ENCODE results near the gene MUC7. TPM values are rescaled to one million over a fixed set of nuclear protein-coding genes. Genes with fewer than 3 reads are reported as not detected.

The MUC7 gene
- total RNA-seq (2016; rRNA removed; fragmentation: Illumina TruSeq; extraction: Trizol) (not detected in 2 replicates), polyA plus RNA-seq (2011; rRNA removed) (0.03 and 0.14 TPM in 2 replicates), polyA minus RNA-seq (2011; rRNA and poly(A)+ RNA removed; ENCODE audit: low replicate concordance) (not detected in 2 replicates), Bru-seq, nascent RNA (percentile 7 among the genes with signal in this experiment), BruChase-seq, experiment 1, labeled RNA remaining after a 6-hour chase (not detected), BruChase-seq, experiment 2, labeled RNA remaining after a 2-hour chase (percentile 6 among the genes with signal in this experiment)
- total RNA-seq (2016; cell fraction: cytosol; rRNA removed; fragmentation: Illumina TruSeq; extraction: Trizol; ENCODE audit: low read depth) = not detected in 2 replicates
- not detected in 2 replicates for total RNA-seq (2016; cell fraction: insoluble cytoplasmic fraction; rRNA removed; fragmentation: Illumina TruSeq; extraction: Trizol)
- total RNA-seq (2016; cell fraction: membrane; rRNA removed; fragmentation: Illumina TruSeq; extraction: Trizol) = not detected in 2 replicates
- total RNA-seq (2016; cell fraction: nucleus; rRNA removed; fragmentation: Illumina TruSeq; extraction: Trizol) = not detected in 2 replicates
- polyA plus RNA-seq (2011; cell fraction: cytosol; rRNA removed) = not detected in 2 replicates
- not detected in 2 replicates for polyA plus RNA-seq (2011; cell fraction: nucleus; rRNA removed)
- not detected in 2 replicates for polyA plus RNA-seq (2012)
- not detected in 2 replicates for polyA plus RNA-seq (2016; cell fraction: cytosol; fragmentation: Illumina TruSeq; extraction: Trizol; ENCODE audit: low read depth)
- not detected in 2 replicates for polyA plus RNA-seq (2016; cell fraction: insoluble cytoplasmic fraction; fragmentation: Illumina TruSeq; extraction: Trizol; ENCODE audit: low read depth)
- polyA plus RNA-seq (2016; cell fraction: membrane; fragmentation: Illumina TruSeq; extraction: Trizol; ENCODE audit: low read depth) = not detected in 2 replicates
- polyA plus RNA-seq (2016; cell fraction: nucleus; fragmentation: Illumina TruSeq; extraction: Trizol; ENCODE audit: insufficient read depth, low read depth) = not detected in 2 replicates
- not detected in 2 replicates for polyA minus RNA-seq (2011; cell fraction: cytosol; rRNA and poly(A)+ RNA removed)
- polyA minus RNA-seq (2011; cell fraction: nucleus; rRNA and poly(A)+ RNA removed) = not detected in 2 replicates
- long read RNA-seq, experiment 1 = 0 reads
- long read RNA-seq, experiment 2 = 0 reads

GRCh38 chr4:70471897-70472296 lies at the start of gene MUC7:
Gene MUC7, plus strand, starts transcription at chr4:70472197. Its CDS starts 1,825 bp downstream, at chr4:70474022.
- no peak for FAIRE-seq
- 41% methylated on average over 4 of the region's 4 CpGs for WGBS (ENCODE audit: low lambda C conversion rate)
- Histone ChIP-seq H3K79me2 (ENCODE audit: insufficient read depth, low read length) (no peaks in the 10 kb centered on the region), H3K4me3 (replicated peaks in 1 of 3; ENCODE audit: insufficient read depth in 1 of 3, low read depth in 2 of 3, low read length in 3 of 3) (no peak within 1 kb of the TSS), H3K27me3 (ENCODE audit: control insufficient read depth in 1 of 2, insufficient read depth in 2 of 2, low read length in 2 of 2) (no peaks in the 10 kb centered on the region), H3K27ac (ENCODE audit: extremely low read length, insufficient read depth, low read length) (no peak within 1 kb of the TSS), H3K9me3 (ENCODE audit: low read length) (no peaks in the 10 kb centered on the region), H3K9ac (ENCODE audit: insufficient read depth, low read depth, low read length) (no peak within 1 kb of the TSS), H3K4me1 (ENCODE audit: insufficient read depth, low read length) (no peaks in the 10 kb centered on the region), H2AFZ (ENCODE audit: low read length) (no peak within 1 kb of the TSS), H3K36me3 (replicated peaks in 1 of 2; ENCODE audit: control insufficient read depth in 1 of 2, insufficient read depth in 2 of 2, low read length in 2 of 2) (no peaks in the 10 kb centered on the region), H3K4me2 (ENCODE audit: low read depth, low read length) (no peak within 1 kb of the TSS), H4K20me1 (ENCODE audit: insufficient read depth, low read length) (no peaks in the 10 kb centered on the region)
- DNase-seq (ENCODE audit: low spot score) = no peak
- intact Hi-C loops (cut with micrococcal nuclease; ENCODE audit: unreplicated experiment) (no loop called here), in situ Hi-C loops (cut with HindIII; ENCODE audit: extremely low pct_ligation_motif_present, low pct_unique_long_range_greater_than_20kb) (no loop called here)
- BruUV-seq (replicated peaks) = no TSS peak
- ATAC-seq = no peak
- ChIA-PET CTCF (ENCODE audit: low intra/inter-chr PET ratio, low total read pairs) (no interaction called here), POLR2A (no interaction called here)
- TF ChIP-seq ZNF562 (CRISPR knock-in tag; IDR thresholded peaks at IDR 0.05; ENCODE audit: borderline replicate concordance) (no peak), GMEB2 (CRISPR knock-in tag; IDR thresholded peaks at IDR 0.05; ENCODE audit: low read depth) (no peak), GMEB1 (CRISPR knock-in tag; IDR thresholded peaks at IDR 0.05; ENCODE audit: borderline replicate concordance) (no peak), ZNF800 (CRISPR knock-in tag; IDR thresholded peaks at IDR 0.05) (no peak), TEAD3 (CRISPR knock-in tag; optimal IDR thresholded peaks at IDR 0.05; ENCODE audit: borderline replicate concordance) (no peak), FLYWCH1 (CRISPR knock-in tag; IDR thresholded peaks at IDR 0.05) (no peak), ZSCAN5A (CRISPR knock-in tag; IDR thresholded peaks at IDR 0.05; ENCODE audit: borderline replicate concordance) (no peak), RXRB (CRISPR knock-in tag; IDR thresholded peaks at IDR 0.05; ENCODE audit: borderline replicate concordance) (no peak)
- TF ChIP-seq, protein P1, sequence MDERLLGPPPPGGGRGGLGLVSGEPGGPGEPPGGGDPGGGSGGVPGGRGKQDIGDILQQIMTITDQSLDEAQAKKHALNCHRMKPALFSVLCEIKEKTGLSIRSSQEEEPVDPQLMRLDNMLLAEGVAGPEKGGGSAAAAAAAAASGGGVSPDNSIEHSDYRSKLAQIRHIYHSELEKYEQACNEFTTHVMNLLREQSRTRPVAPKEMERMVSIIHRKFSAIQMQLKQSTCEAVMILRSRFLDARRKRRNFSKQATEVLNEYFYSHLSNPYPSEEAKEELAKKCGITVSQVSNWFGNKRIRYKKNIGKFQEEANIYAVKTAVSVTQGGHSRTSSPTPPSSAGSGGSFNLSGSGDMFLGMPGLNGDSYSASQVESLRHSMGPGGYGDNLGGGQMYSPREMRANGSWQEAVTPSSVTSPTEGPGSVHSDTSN (CRISPR knock-in tag; IDR thresholded peaks at IDR 0.05) = no peak

Measured in HepG2 (cell line).